ENCODE measurements around the gene CERK. TPM values are rescaled to one million over a fixed set of nuclear protein-coding genes. Genes with fewer than 3 reads are reported as not detected.
"Not testable (repeated sequence)": the region's sequence is repeated elsewhere in the genome, so short reads cannot be mapped to it uniquely, and the experiment has no call there.

Gene CERK
- total RNA-seq, 1 experiment from 2014 or later = 24.9 TPM

GRCh38 chr22:46651316-46651715 lies 86.7 kb downstream of the CERK start:
- Histone ChIP-seq H4K20me1 (ENCODE audit: insufficient read depth) (peaks cover 36% of the 10 kb centered on the region), H3K4me2 (no peak overlapping the region), H3F3A (ENCODE audit: insufficient read depth, low read depth) (no peaks in the 10 kb centered on the region), H3K79me2 (ENCODE audit: low read depth) (no peaks in the 10 kb centered on the region), H3K36me3 (ENCODE audit: low read depth) (no peaks in the 10 kb centered on the region), H3K4me3 (no peak overlapping the region), H3K9me3 (ENCODE audit: insufficient read depth, low read depth) (no peaks in the 10 kb centered on the region), H2AFZ (no peak overlapping the region), H3K27me3 (ENCODE audit: insufficient read depth, low read depth) (no peaks in the 10 kb centered on the region), H3K9me2 (ENCODE audit: insufficient read depth) (no peaks in the 10 kb centered on the region), H3K27ac (no peak overlapping the region), H3K4me1 (replicated peaks; ENCODE audit: insufficient read depth) (no peaks in the 10 kb centered on the region)
- ChIA-PET POLR2A (ENCODE audit: unreplicated experiment) (no interaction called here), CTCF (no interaction called here)
- no peak for DNase-seq
- intact Hi-C loops (cut with micrococcal nuclease; ENCODE audit: unreplicated experiment) = no loop called here
- no TSS peak for BruUV-seq (replicated peaks)
- TF ChIP-seq CTCF (conservative IDR thresholded peaks at IDR 0.05) (no peak), EZH2 (IDR thresholded peaks at IDR 0.05; ENCODE audit: low read depth) (no peak)

DNA sequence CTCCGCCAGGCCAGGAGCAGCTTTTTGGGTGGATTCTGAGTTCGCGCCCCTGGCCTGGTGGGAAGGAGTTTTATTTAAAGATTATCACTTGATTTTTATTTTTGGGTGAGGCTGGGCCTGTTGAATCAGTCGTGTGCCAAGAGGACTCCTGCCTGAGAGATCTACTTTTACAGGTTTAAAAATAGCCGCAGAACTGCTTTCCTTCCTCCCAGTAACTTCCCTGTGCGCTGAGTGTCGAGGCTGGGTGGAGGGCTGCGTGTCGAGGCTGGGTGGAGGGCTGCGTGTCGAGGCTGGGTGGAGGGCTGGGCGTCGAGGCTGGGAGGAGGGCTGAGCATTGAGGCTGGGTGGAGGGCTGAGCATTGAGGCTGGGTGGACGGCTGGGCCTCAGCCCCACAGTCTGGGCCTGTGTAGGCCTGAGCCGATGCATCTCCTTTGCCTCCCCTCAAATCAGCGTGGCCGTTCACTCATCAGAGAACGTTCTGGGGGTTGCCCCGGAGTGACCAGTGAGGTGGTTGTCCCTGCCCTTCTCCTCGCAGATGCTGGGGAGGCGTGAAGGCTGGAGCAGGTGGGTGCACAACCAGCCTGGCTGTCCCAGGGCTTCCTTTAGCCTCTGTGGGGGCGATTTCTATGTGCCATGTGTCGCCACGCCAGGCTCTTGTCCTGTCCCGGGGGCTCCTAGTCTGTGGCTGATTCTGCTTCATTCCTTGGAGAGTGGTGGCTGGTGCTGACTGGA lies 87.8 kb downstream of the CERK start:
- Histone ChIP-seq H3K27ac (no peak overlapping the region), H3K79me2 (ENCODE audit: low read depth) (no peaks in the 10 kb centered on the region), H3F3A (ENCODE audit: insufficient read depth, low read depth) (no peaks in the 10 kb centered on the region), H2AFZ (no peak overlapping the region), H3K9me2 (ENCODE audit: insufficient read depth) (no peaks in the 10 kb centered on the region), H3K9me3 (ENCODE audit: insufficient read depth, low read depth) (no peaks in the 10 kb centered on the region), H3K4me3 (no peak overlapping the region), H3K4me1 (replicated peaks; ENCODE audit: insufficient read depth) (no peaks in the 10 kb centered on the region), H3K27me3 (ENCODE audit: insufficient read depth, low read depth) (no peaks in the 10 kb centered on the region), H3K4me2 (no peak overlapping the region), H3K36me3 (ENCODE audit: low read depth) (no peaks in the 10 kb centered on the region), H4K20me1 (ENCODE audit: insufficient read depth) (peaks cover 32% of the 10 kb centered on the region)
- no TSS peak for BruUV-seq (replicated peaks)
- no peak for DNase-seq
- CTCF ChIA-PET = no interaction called here
- TF ChIP-seq EZH2 (IDR thresholded peaks at IDR 0.05; ENCODE audit: low read depth) = no peak
- no peak for TF ChIP-seq CTCF (conservative IDR thresholded peaks at IDR 0.05)
- intact Hi-C loops (cut with micrococcal nuclease; ENCODE audit: unreplicated experiment) = no loop called here
- POLR2A ChIA-PET (ENCODE audit: unreplicated experiment) = no interaction called here

- H3K4me1 ChIP-seq (replicated peaks; ENCODE audit: insufficient read depth) = no peaks in the 10 kb centered on the region
- no peak overlapping the region for H3K27ac ChIP-seq
- peaks cover 26% of the 10 kb centered on the region for H4K20me1 ChIP-seq (ENCODE audit: insufficient read depth)
- no peak for DNase-seq
- intact Hi-C loops (cut with micrococcal nuclease; ENCODE audit: unreplicated experiment) = no loop called here
- no peaks in the 10 kb centered on the region for H3K79me2 ChIP-seq (ENCODE audit: low read depth)
- POLR2A ChIA-PET (ENCODE audit: unreplicated experiment) = no interaction called here
- H3K4me2 ChIP-seq = no peak overlapping the region
- H3K4me3 ChIP-seq = no peak overlapping the region
- TF ChIP-seq CTCF (conservative IDR thresholded peaks at IDR 0.05) = no peak
- no peak for TF ChIP-seq EZH2 (IDR thresholded peaks at IDR 0.05; ENCODE audit: low read depth)
- no peak overlapping the region for H2AFZ ChIP-seq
- no peaks in the 10 kb centered on the region for H3K9me2 ChIP-seq (ENCODE audit: insufficient read depth)
- H3K36me3 ChIP-seq (ENCODE audit: low read depth) = no peaks in the 10 kb centered on the region
- CTCF ChIA-PET = no interaction called here
- no peaks in the 10 kb centered on the region for H3F3A ChIP-seq (ENCODE audit: insufficient read depth, low read depth)
- BruUV-seq (replicated peaks) = no TSS peak
- H3K27me3 ChIP-seq (ENCODE audit: insufficient read depth, low read depth) = no peaks in the 10 kb centered on the region
- H3K9me3 ChIP-seq (ENCODE audit: insufficient read depth, low read depth) = no peaks in the 10 kb centered on the region
These were observed 88.6 kb downstream of the CERK start for GRCh38 chr22:46649141-46650077.

DNA sequence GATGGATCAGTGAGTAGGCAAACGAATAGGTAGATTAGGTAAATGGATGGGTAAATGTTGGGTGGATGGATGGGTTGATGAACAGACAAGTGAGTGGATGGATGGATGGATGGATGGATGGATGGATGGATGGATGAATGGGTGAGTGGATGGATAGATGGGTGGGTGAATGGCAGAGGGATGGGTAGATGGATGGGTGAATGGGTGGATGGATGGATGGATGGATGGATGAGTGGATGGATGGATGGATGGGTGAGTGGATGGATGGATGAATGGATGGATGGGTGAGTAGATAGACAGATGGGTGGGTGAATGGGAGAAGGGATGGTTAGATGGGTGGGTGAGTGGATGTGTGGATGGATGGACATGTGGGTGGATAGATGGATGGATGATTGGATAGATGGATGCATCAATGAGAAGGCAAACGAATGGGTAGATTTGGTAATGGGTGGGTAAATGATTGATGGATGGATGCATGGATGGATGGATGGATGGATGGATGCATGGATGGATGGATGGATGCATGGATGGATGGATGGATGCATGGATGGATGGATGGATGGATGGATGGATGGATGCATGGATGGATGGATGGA lies 89.7 kb downstream of the CERK start:
- H3K4me1 ChIP-seq (replicated peaks; ENCODE audit: insufficient read depth); POLR2A ChIA-PET (ENCODE audit: unreplicated experiment); H3K9me3 ChIP-seq (ENCODE audit: insufficient read depth, low read depth); intact Hi-C loops (cut with micrococcal nuclease; ENCODE audit: unreplicated experiment); H3K79me2 ChIP-seq (ENCODE audit: low read depth); H3K4me2 ChIP-seq; H2AFZ ChIP-seq; DNase-seq; H3K27ac ChIP-seq; H3F3A ChIP-seq (ENCODE audit: insufficient read depth, low read depth); H3K4me3 ChIP-seq; H3K9me2 ChIP-seq (ENCODE audit: insufficient read depth); H3K36me3 ChIP-seq (ENCODE audit: low read depth); H3K27me3 ChIP-seq (ENCODE audit: insufficient read depth, low read depth); CTCF ChIA-PET; BruUV-seq (replicated peaks): not testable (repeated sequence)
- peaks cover 18% of the 10 kb centered on the region for H4K20me1 ChIP-seq (ENCODE audit: insufficient read depth)

All from PC-9 (cell line).